VCaP (cell line): ENCODE results near the gene DNAAF9.
A peak's percentile ranks its signal among the peaks of the same experiment; 100 is the strongest.

ENCODE experiments used
- H3K27ac ChIP-seq: fragments of 450-650 bp; 2 replicates; pipeline ENCODE4 v1.5.1; 2017
- CTCF ChIP-seq: fragments of 450-650 bp; conservative IDR thresholded peaks from 2 replicates; pipeline ENCODE4 v1.5.1; 2017; ENCODE audit warnings: mild to moderate bottlenecking, moderate library complexity

The DNAAF9 gene

GRCh38 chr20:3407040-3407770 is at the start of gene DNAAF9:
DNAAF9 (minus strand) TSS chr20:3407669; CDS start chr20:3407557, 112 bp downstream.
- peak; percentile 70 for TF ChIP-seq CTCF
- peak within 1 kb of the TSS; percentile 76 for H3K27ac ChIP-seq

- no peak for TF ChIP-seq CTCF
- no peak overlapping the region for H3K27ac ChIP-seq
Measured at GRCh38 chr20:3456648-3457047, 49.2 kb upstream of the DNAAF9 start.

- no peak overlapping the region for H3K27ac ChIP-seq
- no peak for TF ChIP-seq CTCF
Measured at GRCh38 chr20:3454831-3455230, 47.4 kb upstream of the DNAAF9 start.

GRCh38 chr20:3452690-3453089 is 45.2 kb upstream of the DNAAF9 start:
- H3K27ac ChIP-seq, result no peak overlapping the region
- no peak for TF ChIP-seq CTCF

GRCh38 chr20:3452136-3452535 is 44.7 kb upstream of the DNAAF9 start:
- TF ChIP-seq CTCF, result no peak

GRCh38 chr20:3449319-3449718 is 41.9 kb upstream of the DNAAF9 start:
- no peak for TF ChIP-seq CTCF
- H3K27ac ChIP-seq, result no peak overlapping the region

More at GRCh38 chr20:3452136-3452535, 44.7 kb upstream of the DNAAF9 start:
- H3K27ac ChIP-seq, result no peak overlapping the region

- H3K27ac ChIP-seq, result no peak overlapping the region
Measured at GRCh38 chr20:3447321-3447720, 39.9 kb upstream of the DNAAF9 start.

More at GRCh38 chr20:3447321-3447720, 39.9 kb upstream of the DNAAF9 start:
- no peak for TF ChIP-seq CTCF
